Activated gamma-delta T cell treated with Interleukin-2 at 50 U/mL for 16 hours (primary cell): Measurements from ENCODE around the gene TEX22.
"Not testable (repeated sequence)": the region's sequence is repeated elsewhere in the genome, so short reads cannot be mapped to it uniquely, and the experiment has no call there.

Experiments used
- DNase-seq: peaks from one replicate; pipeline ENCODE4 v3.0.0-alpha.2; 2020

The TEX22 gene

GRCh38 chr14:105398044-105398725, at the start of gene TEX22:
Gene TEX22, plus strand, starts transcription at chr14:105398538. Its CDS starts 803 bp downstream, at chr14:105399341.
- DNase-seq, result peak; percentile 92

GRCh38 chr14:105348945-105349699, 49.2 kb upstream of the TEX22 start:
- DNase-seq, result no peak

GRCh38 chr14:105349992-105350391, 48.3 kb upstream of the TEX22 start:
- no peak for DNase-seq

GRCh38 chr14:105350450-105351244, 47.7 kb upstream of the TEX22 start:
- DNase-seq, result no peak

GRCh38 chr14:105351410-105351809, 46.9 kb upstream of the TEX22 start:
- no peak for DNase-seq

- DNase-seq, result peak; percentile 90
These were observed 46.2 kb upstream of the TEX22 start for GRCh38 chr14:105351920-105352851.

- no peak for DNase-seq
These were observed 45.2 kb upstream of the TEX22 start for GRCh38 chr14:105353136-105353535.

GRCh38 chr14:105354541-105354940, 43.8 kb upstream of the TEX22 start:
- no peak for DNase-seq

- no peak for DNase-seq
These were observed 43.2 kb upstream of the TEX22 start for GRCh38 chr14:105355049-105355575.

- no peak for DNase-seq
These were observed 42.3 kb upstream of the TEX22 start for GRCh38 chr14:105355850-105356604.

- no peak for DNase-seq
These were observed 41.4 kb upstream of the TEX22 start for GRCh38 chr14:105356927-105357326.

GRCh38 chr14:105357626-105358025, 40.7 kb upstream of the TEX22 start:
- DNase-seq, result no peak

- DNase-seq, result no peak
These were observed 40.0 kb upstream of the TEX22 start for GRCh38 chr14:105358140-105358846.

GRCh38 chr14:105358943-105359342, 39.4 kb upstream of the TEX22 start:
- no peak for DNase-seq

- not testable (repeated sequence) for DNase-seq
These were observed 36.9 kb upstream of the TEX22 start for GRCh38 chr14:105361412-105361811.

GRCh38 chr14:105363847-105364708, 34.3 kb upstream of the TEX22 start:
- peak; percentile 31 for DNase-seq

GRCh38 chr14:105365101-105365500, 33.2 kb upstream of the TEX22 start:
- DNase-seq, result no peak

- DNase-seq, result no peak
These were observed 32.7 kb upstream of the TEX22 start for GRCh38 chr14:105365681-105366080.

- DNase-seq, result no peak
These were observed 31.8 kb upstream of the TEX22 start for GRCh38 chr14:105366386-105367074.
